ENCODE measurements around the gene GBX2.

DNA sequence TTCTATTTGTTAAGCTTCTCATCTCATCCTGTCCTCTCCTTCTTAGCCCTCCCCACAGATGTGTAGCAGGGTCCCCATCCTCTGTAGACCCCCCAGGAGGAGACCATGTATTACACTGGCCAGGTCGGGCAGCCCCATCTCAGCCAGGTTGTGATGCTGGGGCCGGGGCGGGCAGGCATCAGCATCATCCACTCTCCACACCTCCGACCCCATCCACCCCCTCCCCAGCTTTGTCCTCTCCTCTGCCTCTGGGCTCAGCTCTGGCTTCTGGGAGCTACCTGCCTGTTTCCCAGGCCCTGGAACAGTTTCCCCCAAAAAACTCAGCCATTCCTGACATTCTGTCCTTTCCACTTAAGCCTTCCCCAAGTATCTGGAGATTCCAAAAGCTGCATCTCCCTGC, 49.2 kb downstream of the GBX2 start:
- TF ChIP-seq, protein P1, sequence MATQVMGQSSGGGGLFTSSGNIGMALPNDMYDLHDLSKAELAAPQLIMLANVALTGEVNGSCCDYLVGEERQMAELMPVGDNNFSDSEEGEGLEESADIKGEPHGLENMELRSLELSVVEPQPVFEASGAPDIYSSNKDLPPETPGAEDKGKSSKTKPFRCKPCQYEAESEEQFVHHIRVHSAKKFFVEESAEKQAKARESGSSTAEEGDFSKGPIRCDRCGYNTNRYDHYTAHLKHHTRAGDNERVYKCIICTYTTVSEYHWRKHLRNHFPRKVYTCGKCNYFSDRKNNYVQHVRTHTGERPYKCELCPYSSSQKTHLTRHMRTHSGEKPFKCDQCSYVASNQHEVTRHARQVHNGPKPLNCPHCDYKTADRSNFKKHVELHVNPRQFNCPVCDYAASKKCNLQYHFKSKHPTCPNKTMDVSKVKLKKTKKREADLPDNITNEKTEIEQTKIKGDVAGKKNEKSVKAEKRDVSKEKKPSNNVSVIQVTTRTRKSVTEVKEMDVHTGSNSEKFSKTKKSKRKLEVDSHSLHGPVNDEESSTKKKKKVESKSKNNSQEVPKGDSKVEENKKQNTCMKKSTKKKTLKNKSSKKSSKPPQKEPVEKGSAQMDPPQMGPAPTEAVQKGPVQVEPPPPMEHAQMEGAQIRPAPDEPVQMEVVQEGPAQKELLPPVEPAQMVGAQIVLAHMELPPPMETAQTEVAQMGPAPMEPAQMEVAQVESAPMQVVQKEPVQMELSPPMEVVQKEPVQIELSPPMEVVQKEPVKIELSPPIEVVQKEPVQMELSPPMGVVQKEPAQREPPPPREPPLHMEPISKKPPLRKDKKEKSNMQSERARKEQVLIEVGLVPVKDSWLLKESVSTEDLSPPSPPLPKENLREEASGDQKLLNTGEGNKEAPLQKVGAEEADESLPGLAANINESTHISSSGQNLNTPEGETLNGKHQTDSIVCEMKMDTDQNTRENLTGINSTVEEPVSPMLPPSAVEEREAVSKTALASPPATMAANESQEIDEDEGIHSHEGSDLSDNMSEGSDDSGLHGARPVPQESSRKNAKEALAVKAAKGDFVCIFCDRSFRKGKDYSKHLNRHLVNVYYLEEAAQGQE (IDR thresholded peaks at IDR 0.05; ENCODE audit: insufficient read depth in 1 of 2, low read depth in 2 of 2, low read length in 2 of 2), result no peak
- no peak for TF ChIP-seq POLR2AphosphoS5 (IDR thresholded peaks at IDR 0.05; ENCODE audit: low read depth, low read length)
- TF ChIP-seq TAF1 (IDR thresholded peaks at IDR 0.05; ENCODE audit: borderline replicate concordance, insufficient read depth, low read length), result no peak
- TF ChIP-seq SIN3A (IDR thresholded peaks at IDR 0.05; ENCODE audit: borderline replicate concordance, insufficient read depth, low read length), result no peak
- no peak for TF ChIP-seq FOXP2 (optimal IDR thresholded peaks at IDR 0.05; ENCODE audit: borderline replicate concordance, extremely low read depth, extremely low read length, insufficient read depth)

Data from PFSK-1 (cell line).